IMR-90 (cell line): ENCODE measurements around the gene FLOT2. TPM values are rescaled to one million over a fixed set of nuclear protein-coding genes. Genes with fewer than 3 reads are reported as not detected.

ENCODE experiments used
- ATAC-seq: fragments of 200-7000 bp; cut with Tn5 transposase; 2 replicates; pipeline ENCODE4 v1.9.1; 2020; ENCODE audit warnings: low read depth, mild to moderate bottlenecking, moderate library complexity
- BruUV-seq: library from RNA; stranded (reverse); fragments of 400-500 nt; replicated peaks from 2 replicates; lab custom pipeline; 2021; lab: Mats Ljungman, UMichigan
- CTCF ChIA-PET: fragments of 300-600 bp; formaldehyde crosslinking; extraction: SDS; loops from one replicate; lab custom pipeline; 2021; ENCODE audit warnings: antibody characterized with exemption; lab: Yijun Ruan, JAX
- POLR2A ChIA-PET: fragments of 300-600 bp; sonication (Branson Sonifier 250); formaldehyde crosslinking; loops from one replicate; lab custom pipeline; 2022; ENCODE audit warnings: antibody characterized with exemption; ENCODE audit not compliant: unreplicated experiment; lab: Charles Lee
- DNase-seq: peaks from one replicate; pipeline ENCODE4 v3.0.0; 2013
- H2AFZ ChIP-seq: replicated peaks from 2 replicates; pipeline ENCODE3; 2013; ENCODE audit warnings: low read length, mild to moderate bottlenecking; ENCODE audit not compliant: poor library complexity
- H2AK5ac ChIP-seq: 2 replicates; pipeline ENCODE4 v1.6.1; 2013; ENCODE audit warnings: low read depth, low read length, inconsistent platforms
- H2AK9ac ChIP-seq: replicated peaks from 2 replicates; pipeline ENCODE3; 2013; ENCODE audit warnings: mild to moderate bottlenecking, low read depth, low read length, moderate library complexity; ENCODE audit not compliant: poor library complexity
- H2BK120ac ChIP-seq: 2 replicates; pipeline ENCODE4 v1.6.1; 2013; ENCODE audit warnings: low read depth, low read length, inconsistent platforms
- H2BK15ac ChIP-seq: 3 replicates; pipeline ENCODE4 v1.6.1; 2013; ENCODE audit warnings: low read depth, low read length, inconsistent platforms
- H2BK20ac ChIP-seq: 2 replicates; pipeline ENCODE4 v1.6.1; 2013; ENCODE audit warnings: low read depth, mild to moderate bottlenecking, inconsistent platforms, low read length, moderate library complexity
- H2BK5ac ChIP-seq: 2 replicates; pipeline ENCODE4 v1.6.1; 2013; ENCODE audit warnings: mild to moderate bottlenecking, low read depth, low read length, inconsistent platforms; ENCODE audit not compliant: poor library complexity, severe bottlenecking
- H3K14ac ChIP-seq: replicated peaks from 2 replicates; pipeline ENCODE4 v1.6.1; 2013; ENCODE audit warnings: low read depth, low read length, inconsistent platforms
- H3K18ac ChIP-seq: 2 replicates; pipeline ENCODE4 v1.6.1; 2013; ENCODE audit warnings: low read depth, low read length, control low read depth
- H3K23ac ChIP-seq: 2 replicates; pipeline ENCODE4 v1.6.1; 2013; ENCODE audit warnings: low read depth, low read length, inconsistent platforms
- H3K27ac ChIP-seq: 2 replicates; pipeline ENCODE4 v1.5.1; 2013; ENCODE audit warnings: mild to moderate bottlenecking, control low read depth, low read length; ENCODE audit not compliant: insufficient read depth
- H3K27me3 ChIP-seq: 2 replicates; pipeline ENCODE4 v1.6.1; 2013; ENCODE audit warnings: low read length; ENCODE audit not compliant: control insufficient read depth, insufficient read depth
- H3K36me3 ChIP-seq: 2 replicates; pipeline ENCODE4 v1.6.1; 2013; ENCODE audit warnings: low read length, mixed read lengths; ENCODE audit not compliant: control insufficient read depth, insufficient read depth
- H3K4ac ChIP-seq: 2 replicates; pipeline ENCODE4 v1.6.1; 2013; ENCODE audit warnings: low read depth, low read length, inconsistent platforms
- H3K4me1 ChIP-seq: 2 replicates; pipeline ENCODE4 v1.6.1; 2013; ENCODE audit warnings: low read length, mixed read lengths; ENCODE audit not compliant: control insufficient read depth, insufficient read depth
- H3K4me2 ChIP-seq: 2 replicates; pipeline ENCODE4 v1.6.1; 2013; ENCODE audit warnings: low read depth, mild to moderate bottlenecking, control low read depth, low read length, moderate library complexity
- H3K4me3 ChIP-seq: 2 replicates; pipeline ENCODE4 v1.5.1; 2013; ENCODE audit warnings: low read depth, mild to moderate bottlenecking, control low read depth, low read length, moderate library complexity; ENCODE audit not compliant: insufficient read depth
- H3K56ac ChIP-seq: 2 replicates; pipeline ENCODE4 v1.6.1; 2013; ENCODE audit warnings: low read length, inconsistent platforms; ENCODE audit not compliant: insufficient read depth; ENCODE audit errors: extremely low read depth
- H3K79me1 ChIP-seq, 2 experiments: 2 replicates each; pipeline ENCODE4 v1.6.1; 2013; ENCODE audit warnings: low read length in 2 of 2, inconsistent platforms in 1 of 2, low read depth in 1 of 2
- H3K9ac ChIP-seq: 2 replicates; pipeline ENCODE4 v1.6.1; 2013; ENCODE audit warnings: low read depth, low read length, control low read depth
- H3K9me1 ChIP-seq: 2 replicates; pipeline ENCODE4 v1.6.1; 2013; ENCODE audit warnings: low read length, inconsistent platforms; ENCODE audit not compliant: insufficient read depth
- H3K9me3 ChIP-seq: 2 replicates; pipeline ENCODE4 v1.6.1; 2013; ENCODE audit warnings: low read length; ENCODE audit not compliant: control insufficient read depth, insufficient read depth
- H4K20me1 ChIP-seq: 2 replicates; pipeline ENCODE4 v1.6.1; 2013; ENCODE audit warnings: low read length, inconsistent platforms; ENCODE audit not compliant: insufficient read depth
- H4K5ac ChIP-seq: 2 replicates; pipeline ENCODE4 v1.6.1; 2013; ENCODE audit warnings: mild to moderate bottlenecking, low read depth, low read length, control low read depth
- H4K8ac ChIP-seq, 2 experiments: 2 replicates each; pipeline ENCODE4 v1.6.1; 2013; ENCODE audit warnings: low read depth in 2 of 2, low read length in 2 of 2, control low read depth in 1 of 2, inconsistent platforms in 1 of 2
- H4K91ac ChIP-seq: 2 replicates; pipeline ENCODE4 v1.6.1; 2013; ENCODE audit warnings: low read depth, low read length, inconsistent platforms; ENCODE audit not compliant: insufficient read depth
- CHD1 ChIP-seq: IDR thresholded peaks from 2 replicates; pipeline ENCODE4 v1.6.1; 2012; ENCODE audit warnings: low read depth, low read length, improper control_type of control experiment
- ELK1 ChIP-seq: fragments of 150-350 bp; IDR thresholded peaks from 2 replicates; pipeline ENCODE4 v1.6.1; 2016; ENCODE audit warnings: low read depth, mild to moderate bottlenecking, low read length, moderate library complexity, borderline replicate concordance
- MAFK ChIP-seq: IDR thresholded peaks from 2 replicates; pipeline ENCODE4 v1.6.1; 2012; ENCODE audit warnings: low read depth, low read length, improper control_type of control experiment
- POLR2A ChIP-seq: IDR thresholded peaks from 2 replicates; pipeline ENCODE4 v1.6.1; 2012; ENCODE audit warnings: mild to moderate bottlenecking, low read depth, low read length
- SMC3 ChIP-seq: fragments of 150-350 bp; IDR thresholded peaks from 2 replicates; pipeline ENCODE4 v1.6.1; 2016; ENCODE audit warnings: low read depth, mild to moderate bottlenecking, antibody characterized with exemption, low read length, moderate library complexity
- WGBS, 2 experiments: methylation state at CpG; one replicate each; pipeline versions ENCODE4 v1.1.5 to v1.1.7; 2013; ENCODE audit warnings: missing lambda C conversion rate in 2 of 2; ENCODE audit not compliant: insufficient read length in 1 of 2; ENCODE audit errors: extremely low coverage in 2 of 2; 5-methylcytosine and 5-hydroxymethylcytosine counted together
- dilution Hi-C: fragments of 300-500 bp; cut with HindIII; formaldehyde crosslinking; loops from one replicate; pipeline ENCODE4 v1.14.3; 2018; ENCODE audit warnings: low sequenced_read_pairs; ENCODE audit not compliant: unreplicated experiment
- in situ Hi-C: fragments of 300-500 bp; cut with MboI; formaldehyde crosslinking; loops from 3 replicates; pipeline ENCODE4 v1.14.3; 2019; ENCODE audit warnings: low sequenced_read_pairs, inconsistent platforms, mixed read lengths
- intact Hi-C: fragments of 100-400 bp; cut with micrococcal nuclease; formaldehyde crosslinking; loops from 2 replicates; pipeline ENCODE4 v1.10.0; 2022
- polyA plus RNA-seq, 3 experiments: library from polyadenylated mRNA; depleted of rRNA; stranded (reverse); fragments of >200 nt; gene quantifications; 2 replicates each; pipeline ENCODE4 v1.2.3, GENCODE V29; 2012; ENCODE audit warnings: low replicate concordance in 1 of 3
- total RNA-seq: library from RNA; depleted of rRNA; stranded (reverse); fragments of >200 nt; gene quantifications from 2 replicates; pipeline ENCODE4 v1.2.3, GENCODE V29; 2012
- TF ChIP-seq, protein P1 (sequence below): fragments of 150-350 bp; IDR thresholded peaks from 2 replicates; pipeline ENCODE4 v1.6.1; 2017; ENCODE audit warnings: mild to moderate bottlenecking, antibody characterized with exemption, low read length, low read depth
- TF ChIP-seq, protein P2 (sequence below): conservative IDR thresholded peaks from 2 replicates; pipeline ENCODE4 v1.5.1; 2012; ENCODE audit warnings: mild to moderate bottlenecking, low read depth, low read length, improper control_type of control experiment

FLOT2 gene
- total and polyA plus RNA-seq, 2 of the 4 experiments (the other 2 are of a cell fraction): 19.7 to 67.9 TPM

- in situ Hi-C loops (no loop called here), intact Hi-C loops (loop anchor here (5.0 kb wide), 1 partner anchor 96 kb away; no protein-coding TSS in a partner anchor), dilution Hi-C loops (no loop called here)
- CTCF ChIA-PET: interaction anchor here (0.5 kb wide), 1 partner anchor 211 kb away, joined by 6 read pairs; no protein-coding TSS in a partner anchor
- H2AFZ ChIP-seq: no peak overlapping the region
- no peaks in the 10 kb centered on the region for H3K9me3 ChIP-seq
- H3K9ac ChIP-seq: no peak overlapping the region
- no peak overlapping the region for H3K56ac ChIP-seq
- no peak overlapping the region for H4K5ac ChIP-seq
- H3K36me3 ChIP-seq: peaks cover 26% of the 10 kb centered on the region
- no peak overlapping the region for H3K4ac ChIP-seq
- no peak overlapping the region for H2BK15ac ChIP-seq
- TF ChIP-seq, protein P1, sequence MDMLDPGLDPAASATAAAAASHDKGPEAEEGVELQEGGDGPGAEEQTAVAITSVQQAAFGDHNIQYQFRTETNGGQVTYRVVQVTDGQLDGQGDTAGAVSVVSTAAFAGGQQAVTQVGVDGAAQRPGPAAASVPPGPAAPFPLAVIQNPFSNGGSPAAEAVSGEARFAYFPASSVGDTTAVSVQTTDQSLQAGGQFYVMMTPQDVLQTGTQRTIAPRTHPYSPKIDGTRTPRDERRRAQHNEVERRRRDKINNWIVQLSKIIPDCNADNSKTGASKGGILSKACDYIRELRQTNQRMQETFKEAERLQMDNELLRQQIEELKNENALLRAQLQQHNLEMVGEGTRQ: no peak
- no peak for TF ChIP-seq MAFK
- TF ChIP-seq SMC3: no peak
- TF ChIP-seq, protein P2, sequence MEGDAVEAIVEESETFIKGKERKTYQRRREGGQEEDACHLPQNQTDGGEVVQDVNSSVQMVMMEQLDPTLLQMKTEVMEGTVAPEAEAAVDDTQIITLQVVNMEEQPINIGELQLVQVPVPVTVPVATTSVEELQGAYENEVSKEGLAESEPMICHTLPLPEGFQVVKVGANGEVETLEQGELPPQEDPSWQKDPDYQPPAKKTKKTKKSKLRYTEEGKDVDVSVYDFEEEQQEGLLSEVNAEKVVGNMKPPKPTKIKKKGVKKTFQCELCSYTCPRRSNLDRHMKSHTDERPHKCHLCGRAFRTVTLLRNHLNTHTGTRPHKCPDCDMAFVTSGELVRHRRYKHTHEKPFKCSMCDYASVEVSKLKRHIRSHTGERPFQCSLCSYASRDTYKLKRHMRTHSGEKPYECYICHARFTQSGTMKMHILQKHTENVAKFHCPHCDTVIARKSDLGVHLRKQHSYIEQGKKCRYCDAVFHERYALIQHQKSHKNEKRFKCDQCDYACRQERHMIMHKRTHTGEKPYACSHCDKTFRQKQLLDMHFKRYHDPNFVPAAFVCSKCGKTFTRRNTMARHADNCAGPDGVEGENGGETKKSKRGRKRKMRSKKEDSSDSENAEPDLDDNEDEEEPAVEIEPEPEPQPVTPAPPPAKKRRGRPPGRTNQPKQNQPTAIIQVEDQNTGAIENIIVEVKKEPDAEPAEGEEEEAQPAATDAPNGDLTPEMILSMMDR: no peak
- no peak for TF ChIP-seq POLR2A
- TF ChIP-seq CHD1: no peak
- no peak for TF ChIP-seq ELK1
- POLR2A ChIA-PET: interaction anchor here (0.6 kb wide), 1 partner anchor 399 kb away, joined by 3 read pairs; no protein-coding TSS in a partner anchor
- H2AK9ac ChIP-seq: no peak overlapping the region
- no peak overlapping the region for H4K8ac ChIP-seq
- no peak for DNase-seq
- H3K23ac ChIP-seq: no peak overlapping the region
- ATAC-seq: no peak
- H3K27me3 ChIP-seq: no peaks in the 10 kb centered on the region
- H3K27ac ChIP-seq: no peak overlapping the region
- H2BK20ac ChIP-seq: no peak overlapping the region
- H2BK120ac ChIP-seq: no peak overlapping the region
- no peak overlapping the region for H3K4me2 ChIP-seq
- H3K14ac ChIP-seq: no peak overlapping the region
- no peaks in the 10 kb centered on the region for H4K20me1 ChIP-seq
- H2AK5ac ChIP-seq: no peak overlapping the region
- H3K4me3 ChIP-seq: no peak overlapping the region
- peaks cover 15 to 16% of the 10 kb centered on the region in 2 experiments for H3K79me1 ChIP-seq
- peaks cover 4% of the 10 kb centered on the region; the same call in 1 of the 2 replicates for H3K9me1 ChIP-seq
- BruUV-seq: no TSS peak
- no peak overlapping the region for H2BK5ac ChIP-seq
- H4K91ac ChIP-seq: no peak overlapping the region
- no peak overlapping the region for H3K18ac ChIP-seq
- H3K4me1 ChIP-seq: no peaks in the 10 kb centered on the region
- no CpG with 5 or more reads among the region's 3 CpGs for WGBS, 2 experiments
These were observed 39.4 kb downstream of the FLOT2 start for GRCh38 chr17:28857905-28858800.
